Limb (tissue), 2 donors: Measurements from ENCODE around the gene DUSP15.
A peak's percentile ranks its signal among the peaks of the same experiment; 100 is the strongest.
"Not testable (repeated sequence)": the region's sequence is repeated elsewhere in the genome, so short reads cannot be mapped to it uniquely, and the experiment has no call there.

Experiments
- DNase-seq, 2 donors: peaks; one replicate each; pipeline ENCODE4 v3.0.0-alpha.2; 2016; ENCODE audit errors: extremely low spot score in 2 of 2

Gene DUSP15

DNA sequence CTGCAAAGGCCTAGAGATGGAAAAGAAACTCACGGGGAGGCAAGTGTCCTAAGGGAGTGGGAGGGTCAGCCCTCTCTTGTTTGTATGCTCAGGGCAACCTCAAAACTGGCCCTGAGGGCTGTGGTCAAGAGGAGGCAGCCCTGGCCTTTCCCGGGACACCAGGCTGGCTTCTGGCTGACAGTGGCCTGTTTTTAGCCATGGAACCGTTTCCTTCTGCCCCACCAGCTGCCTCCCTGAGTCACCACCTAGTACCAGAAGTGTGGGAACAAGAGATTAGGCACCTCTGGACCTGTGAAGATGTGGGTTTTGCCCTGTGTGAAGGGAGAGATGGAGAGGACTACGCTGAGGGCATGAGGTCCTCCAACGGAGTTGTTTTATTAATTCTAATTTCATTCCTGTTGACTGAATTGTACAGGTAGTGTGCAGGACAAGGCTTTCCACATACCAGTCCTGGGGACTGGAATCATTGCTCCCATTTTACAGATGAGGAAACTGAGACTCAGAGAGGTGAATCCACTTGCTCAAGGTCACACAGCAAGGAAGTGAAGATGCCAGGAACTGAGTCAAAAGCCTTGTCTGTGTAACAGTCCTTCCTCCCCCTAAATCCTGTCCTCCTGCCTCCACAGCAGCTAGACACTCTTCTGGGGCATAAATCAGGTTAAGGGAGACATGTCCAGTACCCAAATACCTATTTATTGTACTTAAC is 30.4 kb downstream of the DUSP15 start:
- DNase-seq, result no peak

DNA sequence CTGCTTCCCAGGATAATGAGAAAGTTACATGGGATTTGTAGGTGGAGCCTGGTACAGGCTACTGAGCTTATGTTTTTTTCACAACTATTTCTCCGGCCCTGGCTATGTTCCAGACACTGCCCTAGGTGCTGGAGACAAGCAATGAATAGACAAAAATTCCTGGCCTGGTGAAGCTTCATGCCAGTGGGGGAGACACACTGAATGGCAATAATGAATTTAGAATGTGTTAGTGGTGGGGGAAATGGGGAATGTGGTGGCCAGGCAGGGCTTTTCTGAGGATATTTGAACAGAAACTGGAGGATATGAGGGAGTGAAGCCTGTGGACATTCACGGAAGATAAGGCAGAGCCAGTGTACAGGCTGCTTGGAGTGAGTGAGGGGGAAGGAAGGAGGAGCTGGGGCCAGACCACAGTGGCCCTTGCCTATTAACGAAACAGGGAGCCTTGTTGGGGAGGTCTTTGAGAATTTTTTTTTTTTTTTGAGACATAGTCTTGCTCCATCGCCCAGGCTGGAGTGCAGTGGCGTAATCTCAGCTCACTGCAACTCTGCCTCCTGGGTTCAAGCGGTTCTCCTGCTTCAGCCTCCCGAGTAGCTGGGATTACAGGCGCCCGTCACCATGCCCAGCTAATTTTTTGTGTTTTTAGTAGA is 31.6 kb downstream of the DUSP15 start:
- no peak for DNase-seq

DNA sequence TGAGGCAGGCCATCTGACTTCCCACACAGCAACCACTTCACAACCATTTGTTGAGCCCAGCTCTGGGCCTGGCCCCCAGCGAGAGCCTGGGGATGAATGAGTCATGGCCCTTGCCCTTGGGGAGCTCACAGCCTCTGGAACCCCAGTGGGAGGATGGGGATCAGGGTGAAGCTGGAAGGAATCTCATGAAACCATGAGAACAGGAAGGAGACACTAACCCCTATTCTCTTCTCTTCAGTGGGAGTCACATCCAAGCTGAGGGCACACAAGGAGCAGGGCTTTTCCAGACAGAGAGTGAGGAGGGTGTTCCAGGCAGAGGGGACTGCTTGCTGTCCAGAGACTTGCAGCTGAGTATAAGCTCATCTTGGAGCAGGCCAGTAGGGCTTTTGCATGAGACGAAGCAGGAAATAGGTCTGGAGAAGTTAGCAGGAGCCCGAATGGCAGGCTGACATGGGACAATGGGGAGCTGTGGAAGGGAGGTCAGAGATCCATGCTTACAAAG is 32.4 kb downstream of the DUSP15 start:
- no peak for DNase-seq

DNA sequence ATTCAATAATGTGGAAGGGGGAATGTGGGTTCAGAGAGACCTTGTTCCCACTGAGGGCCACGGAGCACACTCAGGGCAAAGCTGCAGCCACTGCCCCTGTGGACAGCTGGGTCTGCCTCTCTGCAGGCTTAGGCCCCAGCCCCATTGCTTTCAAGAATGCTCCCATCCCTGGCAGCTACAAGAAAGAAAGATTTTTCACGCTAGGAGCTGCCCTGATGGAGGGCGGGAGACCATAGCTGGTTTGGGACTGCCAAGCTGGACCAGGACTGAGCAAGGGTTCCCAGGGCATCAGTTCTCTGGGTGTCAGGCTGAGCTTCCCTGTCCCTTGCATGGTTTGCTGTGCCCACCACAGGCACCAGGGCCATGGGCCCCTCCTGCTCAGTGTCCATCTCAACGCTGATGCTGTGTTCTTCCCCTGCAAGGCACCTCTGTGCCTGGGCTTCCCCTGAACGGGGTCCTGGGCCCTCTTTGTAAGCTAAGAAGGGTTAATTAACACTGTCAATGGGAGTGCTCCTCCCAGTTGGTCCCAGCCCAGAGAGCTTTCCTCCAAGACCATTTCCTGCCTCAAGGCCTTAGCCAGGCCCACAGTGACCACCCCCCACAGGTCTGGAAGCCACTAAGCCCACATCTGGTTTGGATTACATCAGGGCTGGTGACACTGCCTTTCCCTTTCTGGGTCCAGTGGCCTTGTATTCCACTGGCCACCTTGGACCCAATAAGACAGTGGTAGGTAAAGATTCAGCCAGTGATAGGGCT is 33.3 kb downstream of the DUSP15 start:
- no peak for DNase-seq

DNA sequence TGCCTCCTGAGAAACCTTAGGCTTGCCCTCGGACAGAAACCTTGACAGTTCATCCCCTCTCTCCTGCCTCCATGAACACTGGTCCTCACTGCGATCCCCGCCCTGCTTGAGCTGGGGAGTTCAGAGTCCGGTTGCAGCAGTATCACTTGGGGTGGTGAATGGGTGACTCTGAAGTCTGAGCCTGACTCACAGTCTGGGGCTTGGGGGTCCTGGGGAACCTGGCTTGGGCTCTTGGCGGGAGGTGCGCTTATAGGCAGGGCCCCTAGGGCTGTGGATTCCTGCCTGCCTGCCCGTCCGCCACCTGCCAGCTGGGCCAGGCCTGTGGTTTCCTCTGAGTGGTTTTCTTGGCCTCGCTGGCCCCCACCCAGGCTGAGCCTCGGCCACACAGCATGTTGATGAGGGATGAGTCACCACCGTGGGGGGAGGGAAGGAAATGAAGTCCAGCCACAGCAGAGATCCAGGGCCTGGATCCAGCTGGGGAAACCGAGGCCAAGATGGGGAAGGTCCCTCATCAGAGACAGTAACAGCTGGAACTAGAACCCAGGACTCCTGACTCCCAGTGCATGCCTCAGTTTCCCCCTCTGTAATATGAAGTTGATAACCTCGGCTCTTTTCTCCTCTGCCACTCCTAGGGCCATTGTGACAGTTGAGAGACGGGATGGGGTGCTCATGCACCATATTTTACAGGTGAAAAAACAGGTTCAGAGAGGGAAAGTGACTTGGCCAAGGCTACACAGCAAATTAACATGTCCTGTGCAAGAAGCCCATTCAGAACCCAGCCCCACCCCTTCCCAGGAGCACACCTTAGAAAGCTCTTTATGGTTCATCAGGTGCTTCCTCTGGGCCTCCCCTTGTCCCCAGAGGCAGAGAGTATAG is 34.1 kb downstream of the DUSP15 start:
- DNase-seq, result peak in 1 of 2 donors; percentile 64

DNA sequence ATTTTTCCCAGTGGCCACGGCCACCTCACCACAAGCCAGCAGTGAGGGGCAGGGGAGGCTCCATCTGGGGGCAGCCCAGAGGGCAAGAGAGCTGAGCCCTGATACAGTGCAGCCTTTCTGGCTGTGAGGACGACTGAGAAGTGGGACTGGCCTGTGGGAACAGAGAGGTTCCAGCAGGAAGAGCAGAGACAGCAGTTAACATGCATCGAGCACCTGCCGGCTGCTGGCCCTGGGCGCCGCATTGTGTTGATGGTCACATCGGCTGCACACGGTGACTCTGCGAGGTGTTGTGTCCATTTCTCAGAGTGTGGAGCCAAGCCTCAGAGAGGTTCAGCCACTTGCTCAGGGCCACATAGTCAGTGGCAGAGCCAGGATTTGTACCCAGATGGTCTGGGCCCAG is 34.8 kb downstream of the DUSP15 start:
- no peak for DNase-seq

DNA sequence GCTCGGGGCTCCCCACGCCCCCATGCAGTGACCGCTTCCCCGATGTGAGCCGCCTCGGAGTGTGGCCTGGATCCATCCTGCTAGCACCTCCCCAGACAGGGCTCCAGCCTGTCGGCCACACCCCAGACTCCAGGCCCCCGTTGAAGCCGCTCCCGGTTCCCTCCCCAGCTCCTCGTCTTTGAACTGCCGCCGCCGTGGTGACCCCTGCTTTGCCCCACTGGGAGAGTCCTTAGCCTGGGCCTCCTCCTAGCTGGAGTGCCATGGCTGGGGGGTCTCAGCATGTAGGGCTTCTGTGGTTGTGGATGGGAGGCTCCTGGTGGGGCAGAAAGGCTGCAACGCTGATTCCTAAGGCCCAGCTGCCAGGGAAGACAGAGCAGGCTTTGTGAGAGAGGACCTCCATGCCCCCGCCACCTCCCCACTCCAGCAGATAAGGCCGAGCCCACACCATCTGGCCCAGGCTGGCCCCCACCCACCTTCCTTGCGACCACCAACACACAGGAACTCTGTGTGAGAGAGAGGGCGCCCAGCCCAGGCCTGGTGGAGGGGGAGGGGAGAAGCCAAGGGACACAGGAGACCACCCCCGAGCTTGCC is 36.3 kb downstream of the DUSP15 start:
- DNase-seq, result no peak

DNA sequence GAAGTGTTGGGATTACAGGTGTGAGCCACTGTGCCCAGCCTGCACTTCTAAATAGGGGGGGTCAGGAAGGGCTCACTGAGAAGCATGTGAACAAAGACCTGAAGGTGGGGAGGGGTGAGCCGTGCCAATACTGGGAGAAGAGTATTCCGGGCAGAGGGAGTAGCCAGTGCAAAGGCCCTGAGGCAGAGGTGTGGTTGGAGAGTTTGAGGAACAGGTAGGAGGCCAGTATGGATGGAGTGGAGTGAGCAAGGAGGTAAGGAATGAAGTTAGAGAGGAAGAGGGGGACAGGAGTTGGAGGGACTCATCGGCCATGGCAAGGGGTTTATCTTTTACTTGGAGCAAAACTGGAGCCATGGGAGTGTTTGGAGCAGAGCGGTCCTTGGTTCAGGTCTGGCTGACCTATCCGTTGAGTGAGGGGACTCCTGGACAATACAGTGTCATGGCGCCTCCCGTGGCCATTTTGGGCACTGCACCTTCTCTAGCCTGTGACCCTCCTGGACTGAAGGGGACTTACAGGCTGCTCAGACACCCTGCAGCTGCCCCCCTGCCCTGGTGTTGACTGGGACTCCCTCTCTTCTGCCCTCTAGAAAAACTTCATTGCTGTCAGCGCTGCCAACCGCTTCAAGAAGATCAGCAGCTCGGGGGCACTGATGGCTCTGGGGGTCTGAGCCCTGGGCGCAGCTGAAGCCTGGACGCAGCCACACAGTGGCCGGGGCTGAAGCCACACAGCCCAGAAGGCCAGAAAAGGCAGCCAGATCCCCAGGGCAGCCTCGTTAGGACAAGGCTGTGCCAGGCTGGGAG is 37.0 kb downstream of the DUSP15 start:
- peak in 1 of 2 donors; percentile 79 for DNase-seq

DNA sequence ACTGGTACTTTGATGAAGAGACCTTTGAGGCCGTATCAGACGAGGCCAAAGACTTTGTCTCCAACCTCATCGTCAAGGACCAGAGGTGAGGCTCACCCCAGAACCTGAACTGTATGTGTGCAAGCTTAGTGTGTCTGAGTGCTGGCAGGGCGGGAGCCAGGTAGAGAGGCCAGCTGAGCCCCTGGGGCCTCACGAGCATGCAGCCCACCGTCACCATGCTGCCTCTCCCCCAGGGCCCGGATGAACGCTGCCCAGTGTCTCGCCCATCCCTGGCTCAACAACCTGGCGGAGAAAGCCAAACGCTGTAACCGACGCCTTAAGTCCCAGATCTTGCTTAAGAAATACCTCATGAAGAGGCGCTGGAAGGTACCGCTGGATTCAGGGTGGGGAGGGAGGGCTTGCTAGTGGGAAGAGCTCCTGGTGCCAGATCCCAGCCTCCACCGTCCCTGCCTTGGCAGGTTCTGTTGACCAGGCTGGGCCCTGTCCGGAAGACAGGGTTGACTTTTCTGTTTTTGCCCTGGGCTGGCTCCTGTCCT is 38.5 kb downstream of the DUSP15 start:
- DNase-seq, result no peak

DNA sequence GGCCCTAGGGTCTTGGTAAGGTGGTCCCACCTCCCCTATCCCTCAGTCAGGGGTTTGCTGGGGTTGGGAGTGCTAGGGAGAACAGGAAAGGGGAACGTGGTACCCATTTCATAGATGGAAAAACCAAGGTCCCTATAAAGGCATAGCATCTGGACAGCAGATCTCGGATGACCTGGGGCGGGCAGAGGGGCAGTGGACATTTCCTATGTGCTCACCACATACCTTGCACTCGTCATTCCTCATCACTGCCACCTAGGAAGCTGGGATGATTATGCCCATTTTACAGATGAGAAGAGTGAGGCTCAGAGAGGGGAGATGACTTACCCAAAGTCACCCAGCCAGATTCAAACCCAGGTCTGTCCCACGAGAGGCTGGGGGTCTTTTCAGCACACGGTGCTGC is 39.1 kb downstream of the DUSP15 start:
- DNase-seq, result no peak

DNA sequence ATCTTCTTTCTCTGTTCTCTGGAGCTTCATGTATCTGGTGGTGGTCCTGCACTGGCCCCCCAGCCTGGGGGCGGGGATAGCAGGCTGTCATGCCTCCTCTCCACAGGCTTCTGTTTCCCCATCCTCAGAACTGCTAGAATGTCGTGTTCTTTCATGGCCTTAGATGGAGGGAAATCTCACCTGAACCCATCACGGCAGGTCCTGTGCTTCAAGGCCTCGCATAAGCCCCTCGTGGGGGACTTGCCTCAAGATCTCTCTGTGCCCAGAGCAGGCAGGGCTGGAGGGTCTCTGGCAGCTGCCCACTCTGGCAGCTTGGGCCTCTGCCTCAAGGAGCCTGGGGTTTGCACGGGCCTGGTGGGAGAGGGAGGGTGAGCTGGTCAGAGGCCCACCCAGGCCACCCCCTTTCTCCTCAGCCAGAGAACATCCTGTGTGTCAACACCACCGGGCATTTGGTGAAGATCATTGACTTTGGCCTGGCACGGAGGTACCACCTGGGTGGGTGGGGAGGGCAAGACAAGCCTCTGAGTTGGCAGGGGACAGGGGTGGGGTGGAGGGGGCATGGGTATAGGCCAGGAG is 39.8 kb downstream of the DUSP15 start:
- no peak for DNase-seq

DNA sequence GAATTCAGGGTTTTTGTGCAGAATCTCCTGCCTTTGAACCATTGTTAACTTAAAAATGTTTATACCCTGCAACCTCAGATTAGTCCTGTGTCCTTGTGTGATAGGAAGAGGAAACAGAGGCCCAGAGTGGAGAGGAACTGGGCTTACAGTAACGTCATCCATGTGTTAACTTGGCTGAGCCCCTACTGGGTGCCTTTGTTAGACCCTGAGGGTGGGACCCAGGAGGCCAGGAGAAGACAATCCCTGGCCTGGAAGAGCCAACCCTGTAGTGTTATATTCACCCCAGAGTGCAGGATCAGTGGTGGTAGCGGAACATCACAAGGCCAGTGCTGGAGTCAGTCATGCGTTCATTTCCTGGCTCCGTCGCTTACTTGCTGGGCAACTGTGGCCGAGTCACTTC is 40.6 kb downstream of the DUSP15 start:
- no peak for DNase-seq

DNA sequence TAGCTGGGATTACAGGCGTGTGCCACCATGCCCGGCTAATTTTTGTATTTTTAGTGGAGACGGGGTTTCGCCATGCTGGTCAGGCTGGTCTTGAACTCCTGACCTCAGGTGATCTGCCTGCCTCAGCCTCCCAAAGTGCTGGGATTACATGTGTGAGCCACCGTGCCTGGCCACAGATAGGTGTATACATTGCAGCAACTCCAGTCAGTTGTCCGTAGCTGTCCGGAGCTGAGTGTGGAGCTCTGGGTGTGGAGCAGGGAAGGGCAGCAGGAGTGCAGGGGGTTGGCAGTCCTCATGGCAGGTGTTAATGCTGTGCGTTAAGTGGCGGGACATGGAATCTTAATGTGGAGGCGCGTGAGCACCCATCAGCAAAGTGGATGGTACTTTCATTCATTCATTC is 42.3 kb downstream of the DUSP15 start:
- DNase-seq, result not testable (repeated sequence)

DNA sequence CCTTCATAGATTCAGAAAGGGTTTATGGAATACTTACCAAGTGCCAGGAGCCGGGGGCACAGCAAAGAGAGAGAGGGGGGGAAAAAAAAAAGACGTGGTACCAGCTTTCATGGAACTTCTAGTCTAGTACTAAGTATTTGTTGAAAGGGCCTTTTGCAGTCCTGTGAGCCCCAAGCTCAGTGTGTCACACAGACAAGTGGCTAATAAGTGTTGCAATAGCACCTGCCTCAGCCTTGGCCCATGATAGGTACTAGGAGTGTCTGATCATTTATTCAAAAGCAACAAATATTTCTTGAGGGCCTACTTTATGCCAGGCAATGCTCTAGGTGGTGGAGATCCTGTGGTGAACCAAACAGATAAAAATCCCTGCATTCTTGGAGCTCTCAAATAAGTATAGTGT is 43.3 kb downstream of the DUSP15 start:
- no peak for DNase-seq

DNA sequence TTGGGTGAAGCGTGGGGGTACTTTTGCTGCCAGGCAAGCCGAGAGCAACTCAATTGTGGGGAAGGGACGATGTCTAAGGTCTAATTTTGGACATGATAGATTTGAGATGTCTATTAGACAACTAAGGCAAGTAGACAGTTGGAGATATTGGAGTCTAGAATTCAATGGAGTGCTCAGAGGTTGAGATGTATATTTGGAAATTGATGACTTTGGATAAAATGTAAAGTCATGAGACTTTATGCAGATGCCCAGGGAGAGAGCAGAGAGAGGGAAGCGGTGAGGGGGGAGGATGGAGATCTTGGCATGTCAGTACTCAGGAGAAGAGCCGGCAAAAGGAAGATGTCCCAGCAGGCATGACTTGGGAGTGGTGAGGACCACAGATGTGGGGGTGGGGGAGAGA is 44.3 kb downstream of the DUSP15 start:
- DNase-seq, result no peak

DNA sequence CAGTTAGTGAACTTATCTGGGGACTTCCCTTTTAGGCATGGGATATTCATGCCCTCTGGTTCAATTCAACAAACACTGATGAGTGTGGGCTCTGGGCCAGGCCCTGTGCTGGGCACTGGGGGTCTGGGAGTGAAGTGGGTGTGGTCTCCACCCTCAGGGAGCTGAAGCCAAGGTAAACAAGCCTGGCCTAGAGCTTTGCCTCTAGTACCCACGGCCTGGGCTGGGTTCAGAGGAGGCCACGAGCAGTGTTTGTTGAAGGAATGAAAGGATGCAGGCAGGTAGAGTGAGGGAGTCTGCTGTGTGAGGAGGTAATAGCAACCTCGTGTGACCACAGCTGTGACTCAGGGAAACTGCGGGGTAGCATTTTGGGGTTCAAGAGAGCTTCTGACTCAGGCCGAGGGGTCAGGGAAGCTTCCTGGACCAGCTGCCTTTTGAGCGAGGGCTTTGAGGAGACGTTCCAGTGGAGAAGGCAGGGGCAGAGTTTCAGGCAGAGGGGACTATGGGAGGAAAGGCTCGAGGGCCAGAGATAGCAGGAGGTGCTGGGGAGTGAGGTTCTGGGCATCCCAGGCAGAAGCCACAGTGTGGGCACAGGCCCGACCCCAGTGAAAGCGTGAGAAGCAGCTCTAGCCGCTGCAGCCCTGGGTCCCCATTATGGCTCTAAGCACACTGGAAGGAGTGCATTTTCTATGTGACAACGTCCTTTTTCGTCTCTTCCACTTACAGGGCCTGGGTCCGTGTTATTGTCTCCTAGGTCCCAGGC is 45.6 kb downstream of the DUSP15 start:
- no peak for DNase-seq

DNA sequence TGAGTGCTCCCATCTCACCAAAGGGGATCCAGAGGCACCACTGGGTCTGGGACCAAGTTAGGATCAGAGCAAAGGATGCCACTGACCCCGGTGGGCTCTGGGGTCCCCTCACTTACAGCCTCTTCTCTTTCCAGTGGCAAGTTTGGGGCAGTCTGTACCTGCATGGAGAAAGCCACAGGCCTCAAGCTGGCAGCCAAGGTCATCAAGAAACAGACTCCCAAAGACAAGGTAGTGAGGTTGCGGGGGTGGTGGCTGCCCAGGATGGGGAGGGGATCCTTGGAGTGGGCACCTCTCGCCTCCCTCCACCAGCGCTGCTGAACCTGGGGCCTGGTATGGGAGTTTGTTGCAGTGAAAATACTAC is 46.2 kb downstream of the DUSP15 start:
- DNase-seq, result no peak

DNA sequence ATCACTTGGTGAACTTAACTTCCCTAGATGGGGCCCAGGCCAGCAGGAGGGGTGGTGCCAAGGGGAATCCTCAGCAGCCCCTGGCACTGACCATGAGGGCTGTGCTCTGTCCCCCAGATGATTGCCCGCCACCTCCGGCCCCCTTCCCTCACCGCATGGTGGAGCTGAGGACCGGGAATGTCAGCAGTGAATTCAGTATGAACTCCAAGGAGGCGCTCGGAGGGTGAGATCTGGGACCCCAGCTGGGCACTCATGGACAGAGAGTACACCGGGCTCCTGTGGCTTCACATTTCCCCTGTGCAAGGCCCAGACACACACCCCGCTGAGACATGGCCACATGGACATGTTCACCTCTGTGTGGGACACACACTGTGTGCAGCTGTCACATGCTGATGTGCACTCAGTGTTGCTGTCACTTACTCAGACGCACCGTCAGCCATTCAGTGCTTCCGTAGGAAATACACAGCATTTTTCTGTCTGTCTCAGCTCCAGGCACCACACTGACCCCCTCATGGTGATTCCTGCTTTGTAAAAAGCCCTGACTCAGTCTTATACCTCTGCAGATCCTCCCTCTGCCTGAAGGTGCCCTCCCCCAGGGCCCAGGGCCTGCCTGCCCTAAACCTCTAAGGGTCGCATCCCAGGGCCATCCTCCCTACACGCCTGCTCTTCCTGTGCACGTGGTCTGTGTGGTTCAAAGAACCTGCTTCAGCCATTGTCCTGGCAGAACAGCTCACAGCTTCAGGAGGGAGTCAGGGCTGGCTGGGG is 46.8 kb downstream of the DUSP15 start:
- no peak for DNase-seq
